HL-60 (cell line): ENCODE measurements around the gene THSD7B.

Experiments
- DNase-seq, 2 experiments: peaks; one replicate each; pipeline ENCODE4 v3.0.0-alpha.2; 2010 to 2020; ENCODE audit warnings: low read depth in 1 of 2, low spot score in 1 of 2
- H3K27ac ChIP-seq: fragments of 250-450 bp; sonication (Bioruptor Pico); replicated peaks from 2 replicates; pipeline ENCODE4 v1.5.1; 2020; ENCODE audit warnings: mild to moderate bottlenecking, moderate library complexity
- H3K27me3 ChIP-seq: fragments of 250-450 bp; sonication (Bioruptor Pico); 2 replicates; pipeline ENCODE4 v1.5.1; 2021; ENCODE audit warnings: mild to moderate bottlenecking, moderate library complexity; ENCODE audit not compliant: insufficient read depth, poor library complexity, severe bottlenecking
- H3K4me3 ChIP-seq: replicated peaks from 2 replicates; pipeline ENCODE4 v1.5.1; 2011; ENCODE audit warnings: mild to moderate bottlenecking, control low read depth, low read length; ENCODE audit not compliant: insufficient read depth
- GABPA ChIP-seq: IDR thresholded peaks from 2 replicates; pipeline ENCODE4 v1.6.1; 2012; ENCODE audit warnings: low read depth
- POLR2AphosphoS5 ChIP-seq: IDR thresholded peaks from 2 replicates; pipeline ENCODE4 v1.6.1; 2012; ENCODE audit warnings: low read depth
- SPI1 ChIP-seq: IDR thresholded peaks from 2 replicates; pipeline ENCODE4 v1.6.1; 2012; ENCODE audit warnings: low read depth, mild to moderate bottlenecking, borderline replicate concordance
- TF ChIP-seq, protein P1 (sequence below): IDR thresholded peaks from one replicate; pipeline ENCODE4 v1.5.1; 2011; ENCODE audit warnings: low read length, control low read depth, inconsistent platforms; ENCODE audit not compliant: insufficient read depth
- TF ChIP-seq, protein P2 (sequence below): IDR thresholded peaks from 2 replicates; pipeline ENCODE4 v1.6.1; 2012; ENCODE audit warnings: low read depth; ENCODE audit not compliant: insufficient replicate concordance

The THSD7B gene

DNA sequence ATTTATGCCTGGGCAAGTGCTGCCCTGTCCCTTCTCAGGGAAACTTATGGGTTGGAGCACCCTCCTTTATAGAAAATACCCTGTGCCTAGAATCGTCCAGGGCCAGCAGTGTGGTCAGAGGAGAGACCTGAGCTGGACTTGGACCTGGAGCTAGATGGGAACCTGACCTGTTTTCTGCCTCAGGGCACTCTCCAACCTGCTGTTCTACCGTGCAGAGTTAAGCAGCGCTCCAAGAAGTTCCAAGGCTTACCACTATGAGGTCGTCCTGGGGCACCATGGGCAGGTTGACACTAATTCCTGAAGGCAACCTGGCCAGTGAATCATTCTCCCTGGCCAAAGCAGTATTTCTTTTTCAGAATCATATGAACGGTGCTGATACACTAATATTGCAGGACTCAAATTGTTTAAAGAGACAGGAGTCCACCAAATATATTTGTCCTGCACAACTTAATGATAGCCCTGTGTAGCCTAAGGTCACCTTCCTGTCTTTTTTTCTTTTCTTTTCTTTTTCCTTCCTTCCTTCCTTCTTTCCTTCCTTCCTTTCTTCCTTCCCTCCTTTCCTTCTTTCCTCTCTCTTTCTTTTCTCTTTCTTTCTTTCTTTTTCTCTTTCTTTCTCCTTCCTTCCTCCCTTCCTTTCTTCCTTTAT, 743.5 kb downstream of the THSD7B start:
- Histone ChIP-seq H3K27ac (no peak overlapping the region), H3K4me3 (no peak overlapping the region), H3K27me3 (peaks cover 2% of the 10 kb centered on the region)
- TF ChIP-seq, protein P1, sequence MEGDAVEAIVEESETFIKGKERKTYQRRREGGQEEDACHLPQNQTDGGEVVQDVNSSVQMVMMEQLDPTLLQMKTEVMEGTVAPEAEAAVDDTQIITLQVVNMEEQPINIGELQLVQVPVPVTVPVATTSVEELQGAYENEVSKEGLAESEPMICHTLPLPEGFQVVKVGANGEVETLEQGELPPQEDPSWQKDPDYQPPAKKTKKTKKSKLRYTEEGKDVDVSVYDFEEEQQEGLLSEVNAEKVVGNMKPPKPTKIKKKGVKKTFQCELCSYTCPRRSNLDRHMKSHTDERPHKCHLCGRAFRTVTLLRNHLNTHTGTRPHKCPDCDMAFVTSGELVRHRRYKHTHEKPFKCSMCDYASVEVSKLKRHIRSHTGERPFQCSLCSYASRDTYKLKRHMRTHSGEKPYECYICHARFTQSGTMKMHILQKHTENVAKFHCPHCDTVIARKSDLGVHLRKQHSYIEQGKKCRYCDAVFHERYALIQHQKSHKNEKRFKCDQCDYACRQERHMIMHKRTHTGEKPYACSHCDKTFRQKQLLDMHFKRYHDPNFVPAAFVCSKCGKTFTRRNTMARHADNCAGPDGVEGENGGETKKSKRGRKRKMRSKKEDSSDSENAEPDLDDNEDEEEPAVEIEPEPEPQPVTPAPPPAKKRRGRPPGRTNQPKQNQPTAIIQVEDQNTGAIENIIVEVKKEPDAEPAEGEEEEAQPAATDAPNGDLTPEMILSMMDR, result no peak
- TF ChIP-seq, protein P2, sequence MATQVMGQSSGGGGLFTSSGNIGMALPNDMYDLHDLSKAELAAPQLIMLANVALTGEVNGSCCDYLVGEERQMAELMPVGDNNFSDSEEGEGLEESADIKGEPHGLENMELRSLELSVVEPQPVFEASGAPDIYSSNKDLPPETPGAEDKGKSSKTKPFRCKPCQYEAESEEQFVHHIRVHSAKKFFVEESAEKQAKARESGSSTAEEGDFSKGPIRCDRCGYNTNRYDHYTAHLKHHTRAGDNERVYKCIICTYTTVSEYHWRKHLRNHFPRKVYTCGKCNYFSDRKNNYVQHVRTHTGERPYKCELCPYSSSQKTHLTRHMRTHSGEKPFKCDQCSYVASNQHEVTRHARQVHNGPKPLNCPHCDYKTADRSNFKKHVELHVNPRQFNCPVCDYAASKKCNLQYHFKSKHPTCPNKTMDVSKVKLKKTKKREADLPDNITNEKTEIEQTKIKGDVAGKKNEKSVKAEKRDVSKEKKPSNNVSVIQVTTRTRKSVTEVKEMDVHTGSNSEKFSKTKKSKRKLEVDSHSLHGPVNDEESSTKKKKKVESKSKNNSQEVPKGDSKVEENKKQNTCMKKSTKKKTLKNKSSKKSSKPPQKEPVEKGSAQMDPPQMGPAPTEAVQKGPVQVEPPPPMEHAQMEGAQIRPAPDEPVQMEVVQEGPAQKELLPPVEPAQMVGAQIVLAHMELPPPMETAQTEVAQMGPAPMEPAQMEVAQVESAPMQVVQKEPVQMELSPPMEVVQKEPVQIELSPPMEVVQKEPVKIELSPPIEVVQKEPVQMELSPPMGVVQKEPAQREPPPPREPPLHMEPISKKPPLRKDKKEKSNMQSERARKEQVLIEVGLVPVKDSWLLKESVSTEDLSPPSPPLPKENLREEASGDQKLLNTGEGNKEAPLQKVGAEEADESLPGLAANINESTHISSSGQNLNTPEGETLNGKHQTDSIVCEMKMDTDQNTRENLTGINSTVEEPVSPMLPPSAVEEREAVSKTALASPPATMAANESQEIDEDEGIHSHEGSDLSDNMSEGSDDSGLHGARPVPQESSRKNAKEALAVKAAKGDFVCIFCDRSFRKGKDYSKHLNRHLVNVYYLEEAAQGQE, result no peak
- TF ChIP-seq SPI1, result no peak
- TF ChIP-seq POLR2AphosphoS5, result no peak
- TF ChIP-seq GABPA, result no peak
- no peak for DNase-seq

DNA sequence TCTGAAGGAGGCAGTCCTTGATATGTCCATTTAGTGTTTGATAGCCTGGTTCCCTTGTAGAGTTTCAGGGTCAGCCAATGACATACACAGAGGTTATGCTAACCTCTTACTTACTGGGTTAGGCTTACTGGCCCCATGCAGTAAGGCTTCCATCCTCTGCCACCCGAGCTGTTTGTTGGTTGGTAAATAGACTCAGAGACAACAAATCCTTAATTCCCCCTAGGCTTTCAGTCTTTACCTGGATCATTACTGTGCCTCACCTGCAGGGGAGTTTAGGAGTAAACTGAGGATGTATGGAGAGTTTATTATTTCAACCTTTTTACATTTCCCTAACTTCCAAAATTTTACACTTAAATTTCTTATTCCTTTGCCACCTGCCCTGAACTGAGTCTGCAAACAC, 746.2 kb downstream of the THSD7B start:
- H3K27ac ChIP-seq, result no peak overlapping the region

DNA sequence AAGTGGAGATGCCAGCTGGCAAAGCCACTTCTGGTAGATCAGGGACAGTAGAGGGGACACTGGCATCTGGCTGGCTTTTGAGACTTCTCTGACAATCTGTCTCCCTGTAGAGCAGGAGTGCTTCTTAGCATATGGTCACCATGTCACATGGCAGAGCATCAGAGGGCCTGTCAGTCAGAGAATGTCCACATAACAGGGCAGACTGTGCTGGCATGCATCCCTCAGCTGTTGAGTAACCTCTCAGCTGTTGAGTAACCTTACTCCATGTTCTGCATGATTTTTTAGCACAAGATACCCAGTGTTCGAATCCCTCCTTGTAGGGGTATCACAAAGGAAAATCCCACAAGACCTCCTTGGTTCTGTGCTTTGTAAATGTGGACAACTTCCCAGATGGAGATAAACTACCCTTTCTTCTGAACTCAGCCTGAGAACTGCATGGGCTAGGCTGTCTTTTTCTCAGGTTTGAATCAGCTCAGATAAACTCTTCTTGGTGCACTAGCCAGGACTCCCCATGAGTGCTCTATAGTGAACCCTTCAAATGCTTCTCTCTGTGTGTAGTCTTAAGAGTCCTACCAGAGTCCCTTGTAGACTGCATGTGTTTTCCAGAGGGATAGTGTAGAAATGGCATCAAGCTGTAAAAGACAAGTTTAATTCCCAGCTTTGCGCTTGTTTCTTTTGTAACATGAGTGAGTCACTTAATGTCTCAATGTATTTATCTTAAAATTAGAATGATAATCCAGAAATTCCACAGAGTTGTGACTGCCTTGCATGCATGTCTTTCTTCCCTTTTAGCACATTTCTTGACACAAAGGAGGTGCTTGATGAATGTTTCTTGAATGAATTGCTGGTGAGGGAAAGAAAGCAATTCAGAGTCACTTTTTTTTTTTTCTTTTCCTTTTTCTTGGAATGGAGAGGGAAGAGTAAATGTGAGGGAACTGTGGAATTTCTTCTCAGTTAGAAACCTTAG, 756.6 kb downstream of the THSD7B start:
- Histone ChIP-seq H3K4me3 (no peak overlapping the region), H3K27ac (no peak overlapping the region), H3K27me3 (peaks cover 2% of the 10 kb centered on the region)
- no peak for TF ChIP-seq SPI1
- TF ChIP-seq, protein P1, result no peak
- no peak for TF ChIP-seq POLR2AphosphoS5
- TF ChIP-seq GABPA, result no peak
- TF ChIP-seq, protein P2, result no peak
- DNase-seq, result no peak

More for the DNA sequence above, 746.2 kb downstream of the THSD7B start:
- Histone ChIP-seq H3K27me3 (peaks cover 2% of the 10 kb centered on the region), H3K4me3 (no peak overlapping the region)
- TF ChIP-seq POLR2AphosphoS5, result no peak
- TF ChIP-seq SPI1, result no peak
- TF ChIP-seq GABPA, result no peak
- TF ChIP-seq, protein P1, result no peak
- TF ChIP-seq, protein P2, result no peak
- DNase-seq, result no peak
